GM21447 (cell line): ENCODE data around the gene FFAR3.
"Not testable (repeated sequence)": the region's sequence is repeated elsewhere in the genome, so short reads cannot be mapped to it uniquely, and the experiment has no call there.

ENCODE experiments used
- ATAC-seq: cut with Tn5 transposase; IDR thresholded peaks from one replicate; pipeline ENCODE4 v1.9.1; 2021; ENCODE audit not compliant: unreplicated experiment

Gene FFAR3

GRCh38 chr19:35373492-35373891 lies 15.2 kb downstream of the FFAR3 start:
- no peak for ATAC-seq

- not testable (repeated sequence) for ATAC-seq
Measured at GRCh38 chr19:35374031-35374430, 15.8 kb downstream of the FFAR3 start.

- no peak for ATAC-seq
Measured at GRCh38 chr19:35375505-35376307, 17.4 kb downstream of the FFAR3 start.

DNA sequence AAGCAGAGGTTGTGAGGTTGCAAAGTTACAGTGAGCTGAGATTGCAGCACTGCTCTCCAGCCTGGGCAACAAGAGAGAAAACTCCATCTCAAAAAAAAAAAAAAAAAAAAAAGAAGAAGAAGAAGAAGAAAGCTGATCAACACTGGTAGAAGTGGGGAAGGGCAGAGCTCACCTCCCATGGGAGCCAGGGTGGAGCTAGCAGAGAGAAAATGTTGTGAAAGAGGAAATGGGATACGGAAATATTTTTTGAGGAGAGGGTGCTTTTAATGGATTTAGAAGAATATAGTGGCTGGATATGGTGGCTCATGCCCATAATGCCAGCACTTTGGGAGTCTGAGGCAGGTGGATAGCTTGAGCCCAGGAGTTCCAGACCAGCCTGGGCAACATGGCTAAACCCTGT lies 19.4 kb downstream of the FFAR3 start:
- no peak for ATAC-seq

DNA sequence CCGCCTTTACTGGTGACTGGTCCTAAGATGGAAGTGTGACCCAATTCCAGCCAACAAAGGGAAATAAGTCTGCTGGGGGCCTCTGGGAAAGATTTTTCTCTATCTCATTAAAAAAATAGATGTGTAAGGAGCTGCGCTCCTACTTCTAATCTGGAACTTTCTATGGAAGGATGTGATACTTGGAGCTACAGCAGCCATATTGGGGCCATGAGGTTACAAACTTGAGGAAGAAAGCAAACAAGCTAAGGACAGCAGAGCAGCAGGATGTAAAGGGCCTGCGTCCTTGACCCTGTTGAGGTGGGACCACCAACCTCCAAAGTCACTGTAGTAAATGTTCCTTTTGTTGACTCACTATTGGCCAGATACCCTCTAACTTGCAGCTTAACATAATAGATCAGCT lies 20.1 kb downstream of the FFAR3 start:
- no peak for ATAC-seq

DNA sequence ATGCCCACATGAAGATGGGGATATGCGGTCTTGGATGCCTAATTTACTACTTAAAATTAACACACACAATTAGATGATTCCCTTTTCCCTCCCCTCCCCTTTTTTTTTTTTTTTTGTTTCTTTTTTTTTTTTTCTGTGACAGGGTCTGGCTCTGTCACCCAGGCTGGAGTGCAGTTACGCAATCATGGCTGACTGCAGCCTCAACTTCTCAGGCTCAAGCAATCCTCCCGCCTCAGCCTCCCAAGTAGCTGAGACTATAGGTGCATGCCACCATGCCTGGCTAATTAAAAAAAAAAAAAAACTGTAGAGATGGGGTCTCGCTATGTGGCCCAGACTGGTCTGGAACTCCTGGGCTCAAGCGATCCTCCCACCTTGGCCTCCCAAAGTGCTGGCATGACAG lies 21.3 kb downstream of the FFAR3 start:
- ATAC-seq: not testable (repeated sequence)

DNA sequence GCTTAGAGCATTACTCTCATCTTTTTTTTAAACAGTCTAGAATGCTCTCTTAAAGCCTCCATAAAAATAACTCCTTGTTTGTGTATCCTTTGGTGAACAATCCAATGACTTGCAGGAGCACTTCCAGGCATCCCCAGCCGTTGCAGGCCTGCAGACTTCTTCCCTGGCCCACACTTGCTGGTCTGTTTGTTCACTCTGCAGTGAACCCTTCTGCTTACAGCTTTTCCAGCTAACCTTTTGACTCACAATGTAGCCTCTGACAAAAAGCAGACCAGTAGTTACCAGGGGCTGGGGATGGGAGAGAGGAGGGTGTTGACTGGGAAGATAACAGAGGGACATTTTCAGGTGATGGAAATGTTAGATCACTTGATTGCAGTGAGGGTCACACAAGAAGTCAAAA lies 21.7 kb downstream of the FFAR3 start:
- ATAC-seq: no peak

GRCh38 chr19:35380450-35381124 lies 22.3 kb downstream of the FFAR3 start:
- ATAC-seq: no peak

- no peak for ATAC-seq
Measured at GRCh38 chr19:35381318-35381717, 23.1 kb downstream of the FFAR3 start.

- ATAC-seq: no peak
Measured at GRCh38 chr19:35381926-35382325, 23.7 kb downstream of the FFAR3 start.

DNA sequence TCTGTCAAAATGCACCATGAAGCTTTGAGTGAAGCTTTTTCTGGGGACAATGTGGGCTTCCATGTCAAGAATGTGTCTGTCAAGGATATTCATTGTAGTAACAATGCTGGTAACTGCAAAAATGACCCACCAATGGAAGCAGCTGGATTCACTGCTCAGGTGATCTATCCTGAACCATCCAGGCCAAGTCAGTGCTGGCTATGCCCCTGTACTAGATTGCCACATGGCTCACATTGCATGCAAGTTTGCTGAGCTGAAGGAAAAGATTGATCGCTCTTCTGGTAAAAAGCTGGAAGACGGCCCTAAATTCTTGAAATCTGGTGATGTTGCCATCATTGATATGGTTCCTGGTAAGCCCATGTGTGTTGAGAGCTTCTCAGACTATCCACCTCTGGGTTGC lies 25.3 kb downstream of the FFAR3 start:
- no peak for ATAC-seq

- no peak for ATAC-seq
Measured at GRCh38 chr19:35388277-35389054, 30.2 kb downstream of the FFAR3 start.

DNA sequence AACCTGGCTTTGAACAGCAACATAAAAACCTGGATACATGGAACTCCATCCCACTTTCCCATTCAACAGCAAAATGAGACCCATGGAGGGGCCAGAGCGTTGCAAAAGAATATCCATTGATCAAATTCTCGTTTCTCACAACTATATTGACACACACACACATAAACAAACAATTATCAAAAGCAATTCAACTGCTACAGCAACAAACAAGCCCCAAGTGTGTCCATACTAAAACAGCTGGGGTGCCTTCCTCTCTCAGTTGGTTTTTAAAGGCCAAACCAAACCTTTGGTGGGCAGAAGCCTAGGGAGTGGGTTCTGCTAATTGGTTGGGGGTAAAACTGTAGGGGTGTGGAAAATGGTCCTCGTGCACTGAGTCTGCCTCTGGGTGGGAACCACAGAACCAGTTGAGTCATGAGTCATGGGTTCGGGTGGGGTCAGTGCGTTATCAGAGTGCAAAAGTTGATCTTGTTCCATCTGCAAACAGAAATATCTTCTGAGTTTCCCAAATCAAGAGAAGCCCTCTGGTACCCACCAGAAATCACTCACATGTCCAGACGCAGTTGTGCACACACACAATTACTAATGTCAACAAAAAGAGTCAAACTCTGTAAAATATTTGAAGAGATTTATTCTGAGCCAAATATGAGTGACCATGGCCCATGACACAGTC lies 31.1 kb downstream of the FFAR3 start:
- no peak for ATAC-seq

DNA sequence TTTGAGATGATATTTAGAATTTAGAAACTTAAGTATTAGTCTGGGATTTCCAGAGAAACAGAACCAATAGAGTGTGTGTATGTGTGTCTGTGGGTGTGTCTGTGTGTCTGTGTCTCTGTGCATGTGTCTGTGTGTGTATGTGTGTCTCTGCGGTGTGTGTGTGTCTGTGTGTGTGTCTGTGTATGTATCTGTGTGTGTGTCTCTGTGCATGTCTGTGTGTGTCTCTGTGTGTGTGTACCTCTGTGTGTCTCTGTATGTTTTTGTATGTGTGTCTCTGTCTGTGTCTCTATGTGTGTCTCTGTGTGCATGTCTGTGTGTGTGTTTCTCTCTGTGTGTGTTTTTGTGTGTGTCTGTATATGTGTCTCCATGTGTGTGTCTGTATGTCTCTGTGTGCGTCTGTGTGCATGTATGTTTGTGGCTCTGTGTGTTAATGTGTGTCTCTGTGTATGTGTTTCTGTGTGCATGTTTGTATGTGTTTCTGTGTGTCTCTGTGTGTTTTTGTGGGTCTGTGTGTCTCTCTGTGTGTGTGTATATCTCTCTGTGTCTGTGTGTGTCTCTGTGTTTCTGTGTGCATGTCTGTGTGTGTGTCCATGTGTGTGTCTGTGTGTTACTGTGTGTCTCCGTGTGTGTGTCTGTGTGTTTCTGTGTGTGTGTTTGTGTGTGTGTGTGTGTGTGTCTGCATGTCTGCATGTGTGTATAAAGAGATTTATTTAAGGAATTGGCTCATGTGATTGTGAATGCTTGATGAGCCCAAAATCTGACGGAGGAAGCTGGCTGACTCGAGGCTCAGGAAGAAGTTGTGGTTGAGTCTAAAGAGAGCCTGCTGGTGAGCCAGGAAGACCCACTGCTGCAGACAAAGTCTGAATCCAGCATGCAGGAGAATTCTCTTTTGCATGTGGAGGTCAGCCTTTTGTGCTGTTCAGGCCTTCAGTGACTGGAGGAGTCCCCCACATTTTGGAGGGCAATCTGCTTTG lies 34.8 kb downstream of the FFAR3 start:
- ATAC-seq: no peak

- no peak for ATAC-seq
Measured at GRCh38 chr19:35395382-35396199, 37.3 kb downstream of the FFAR3 start.

- ATAC-seq: no peak
Measured at GRCh38 chr19:35396240-35396885, 38.1 kb downstream of the FFAR3 start.

DNA sequence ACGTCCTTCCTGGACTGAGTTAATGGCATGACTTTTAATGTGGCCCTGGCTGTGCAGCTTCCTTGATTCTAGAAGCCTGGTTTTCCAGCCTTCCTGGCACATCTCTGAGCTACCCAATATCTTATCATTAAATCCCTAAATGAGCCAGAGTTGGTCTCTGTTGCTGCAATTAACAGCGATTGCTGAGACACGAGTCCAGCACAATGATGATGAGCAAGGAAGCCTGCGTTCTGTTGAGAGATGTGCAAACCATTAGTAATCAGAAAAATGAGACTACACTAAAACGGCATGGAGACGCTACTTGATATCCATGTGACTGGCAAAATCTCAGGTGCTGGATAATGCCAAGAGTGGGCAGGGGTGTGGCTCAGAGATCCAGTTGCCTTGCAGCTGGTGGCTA lies 38.8 kb downstream of the FFAR3 start:
- ATAC-seq: no peak

DNA sequence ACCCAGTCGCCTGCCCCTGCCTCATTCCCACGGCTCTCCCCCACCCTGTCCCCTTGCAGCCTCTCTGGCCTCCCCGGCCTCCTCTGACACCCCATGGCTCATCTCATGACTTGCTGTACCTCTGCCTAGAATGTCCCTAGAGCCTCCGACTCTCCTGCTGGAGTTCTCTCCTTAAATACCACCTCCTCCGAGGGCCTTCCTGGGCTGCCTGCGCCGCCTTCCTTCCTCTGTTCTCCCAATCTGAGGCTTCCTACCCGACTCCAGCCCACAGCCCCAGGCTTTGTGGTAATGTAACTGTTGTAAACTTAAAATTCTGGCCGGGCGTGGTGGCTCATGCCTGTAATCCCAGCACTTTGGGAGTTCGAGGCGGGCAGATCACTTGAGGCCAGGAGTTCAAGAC lies 40.3 kb downstream of the FFAR3 start:
- no peak for ATAC-seq

DNA sequence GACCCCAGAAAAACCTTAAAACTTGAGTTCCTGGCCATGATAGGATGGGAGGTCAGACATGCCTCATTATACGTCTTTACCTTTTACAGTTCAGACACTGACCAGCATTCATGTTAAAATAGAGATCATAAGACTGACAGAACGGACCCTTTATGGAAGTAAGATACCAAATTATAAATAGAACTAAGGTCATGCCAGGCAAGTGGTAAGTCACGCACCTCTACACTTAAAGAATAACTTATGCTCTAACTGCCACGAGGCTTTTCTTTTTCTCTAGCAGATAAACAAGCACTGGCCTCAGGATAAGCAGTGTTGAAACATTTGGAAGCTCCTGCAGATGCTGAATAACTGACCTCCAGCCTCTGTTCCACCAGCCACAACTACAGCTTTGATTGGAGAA lies 41.0 kb downstream of the FFAR3 start:
- no peak for ATAC-seq
